NCI-H345 treated with DMSO at 0.1 percent for 48 hours (cell line): ENCODE measurements around the gene ENTPD5.
"Not testable (repeated sequence)": the region's sequence is repeated elsewhere in the genome, so short reads cannot be mapped to it uniquely, and the experiment has no call there.

ENCODE experiments used
- DNase-seq: peaks from one replicate; lab custom pipeline; 2025; ENCODE audit not compliant: unreplicated experiment; lab: John Stamatoyannopoulos, UW

ENTPD5 gene

DNA sequence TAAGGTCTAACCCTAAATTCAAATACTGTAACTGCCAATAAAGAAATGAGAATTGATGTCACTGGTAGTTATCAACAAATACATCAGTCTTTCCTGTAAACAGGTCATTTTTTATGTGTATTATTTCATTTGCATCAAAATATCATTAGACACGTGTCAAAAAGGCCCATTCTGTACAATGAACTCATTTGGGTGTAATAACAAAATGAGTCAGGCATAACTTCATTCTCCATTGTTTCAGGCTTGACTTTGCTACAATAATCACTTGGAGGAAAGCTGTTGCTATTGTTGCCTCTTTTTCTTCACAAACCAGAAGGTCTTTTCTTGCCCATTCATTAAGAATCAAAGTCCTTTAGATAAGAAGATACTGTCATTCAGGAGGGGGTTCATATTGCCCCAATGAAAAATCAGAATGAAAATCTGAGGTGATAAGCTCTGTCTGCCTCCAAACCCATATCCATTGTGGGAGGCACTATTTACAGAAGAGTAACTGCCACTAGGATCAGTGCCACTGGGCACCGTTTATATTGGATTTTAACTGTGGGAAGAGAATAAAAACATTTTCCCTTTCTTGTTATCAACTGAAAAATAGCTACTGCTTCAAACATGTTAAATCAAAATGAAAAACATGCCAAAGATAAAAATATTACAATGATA lies 10.1 kb downstream of the ENTPD5 start:
- DNase-seq, result no peak

- DNase-seq, result not testable (repeated sequence)
Observed at GRCh38 chr14:74005664-74006063, 13.4 kb downstream of the ENTPD5 start.

- DNase-seq, result no peak
Observed at GRCh38 chr14:73998726-73999125, 20.4 kb downstream of the ENTPD5 start.

DNA sequence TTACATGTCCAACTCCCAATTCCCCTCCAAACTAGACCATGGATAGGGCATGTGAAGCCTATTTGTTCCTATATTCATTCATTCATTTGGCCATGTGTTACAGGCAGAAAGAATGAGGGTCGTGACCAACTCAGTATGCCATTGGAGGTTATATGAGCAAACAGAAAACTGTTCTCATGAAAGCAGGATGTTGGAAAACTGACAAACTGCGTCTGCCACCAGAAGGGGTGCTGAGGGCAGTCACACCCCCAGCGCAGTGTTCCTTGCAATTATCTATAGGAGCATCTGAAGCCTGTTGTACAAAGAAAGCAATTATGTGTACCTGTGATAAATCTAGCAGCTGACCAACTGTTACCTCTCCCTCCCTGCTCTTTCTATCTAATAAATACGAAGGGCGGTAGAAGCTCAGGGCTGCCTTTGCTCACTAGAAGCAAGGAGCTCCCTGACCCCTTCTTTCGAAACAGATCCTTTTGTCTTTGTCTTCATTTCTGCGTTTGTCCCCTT lies 21.1 kb downstream of the ENTPD5 start:
- no peak for DNase-seq

DNA sequence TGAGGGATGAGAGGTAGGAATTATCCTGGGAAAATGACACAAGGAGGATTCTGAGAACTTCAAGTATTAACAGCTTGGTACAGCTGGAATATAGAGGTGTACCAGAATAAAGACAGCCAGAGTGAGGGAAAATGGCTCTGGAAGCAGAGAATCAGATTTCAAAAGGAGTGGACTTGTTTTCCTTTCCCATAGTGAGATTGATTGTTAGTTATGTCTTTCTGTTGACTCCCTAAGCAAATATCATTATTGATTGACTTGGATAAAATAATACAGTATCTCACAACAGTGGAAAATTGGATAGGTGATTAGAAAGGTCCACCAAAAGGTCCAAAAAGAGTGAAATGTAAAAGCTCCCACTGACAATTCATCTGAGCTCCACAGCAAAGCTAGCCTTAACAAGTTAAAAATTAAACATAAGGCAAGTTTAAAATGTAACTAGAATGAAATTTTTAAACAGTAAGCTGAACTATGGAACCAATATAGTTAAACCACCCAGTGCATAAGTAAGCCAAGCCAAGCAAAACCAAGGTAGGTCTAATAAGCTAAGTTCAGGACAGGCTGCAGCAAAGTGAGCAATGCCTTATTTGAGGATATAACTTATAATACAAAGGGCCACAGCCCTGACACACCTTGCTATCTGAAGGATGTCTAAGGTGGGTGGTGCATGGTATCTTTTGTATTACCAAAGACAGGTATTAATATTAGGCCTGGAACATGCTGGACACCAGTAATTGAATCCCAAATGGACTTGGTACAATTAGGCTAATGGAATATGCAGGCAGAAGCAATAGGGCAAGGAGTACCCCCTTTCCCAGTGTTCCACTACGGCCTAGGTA lies 21.8 kb downstream of the ENTPD5 start:
- no peak for DNase-seq

GRCh38 chr14:73996731-73997107 lies 22.4 kb downstream of the ENTPD5 start:
- no peak for DNase-seq

DNA sequence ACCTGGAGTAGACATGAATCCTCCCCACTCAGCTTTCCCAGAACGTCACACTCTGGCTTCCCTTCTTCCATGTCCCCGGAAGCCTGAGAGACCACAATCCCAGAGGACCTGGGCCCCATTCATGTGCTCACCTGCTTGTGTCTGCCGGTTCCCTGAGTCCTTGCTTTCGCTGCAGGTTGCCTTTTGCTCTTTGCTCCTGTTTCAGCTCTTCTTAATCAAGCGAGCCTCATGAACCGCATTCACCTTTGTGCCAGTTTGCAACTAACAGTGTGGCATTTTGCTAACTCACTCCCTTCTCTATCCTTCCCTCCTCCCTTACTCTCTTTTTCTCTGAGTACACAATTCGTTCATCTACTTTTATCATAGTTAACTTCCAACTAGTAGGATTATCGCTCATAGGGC lies 23.1 kb downstream of the ENTPD5 start:
- no peak for DNase-seq

- DNase-seq, result not testable (repeated sequence)
Observed at GRCh38 chr14:73994926-73995325, 24.2 kb downstream of the ENTPD5 start.

GRCh38 chr14:73991092-73991491 lies 28.0 kb downstream of the ENTPD5 start:
- no peak for DNase-seq

DNA sequence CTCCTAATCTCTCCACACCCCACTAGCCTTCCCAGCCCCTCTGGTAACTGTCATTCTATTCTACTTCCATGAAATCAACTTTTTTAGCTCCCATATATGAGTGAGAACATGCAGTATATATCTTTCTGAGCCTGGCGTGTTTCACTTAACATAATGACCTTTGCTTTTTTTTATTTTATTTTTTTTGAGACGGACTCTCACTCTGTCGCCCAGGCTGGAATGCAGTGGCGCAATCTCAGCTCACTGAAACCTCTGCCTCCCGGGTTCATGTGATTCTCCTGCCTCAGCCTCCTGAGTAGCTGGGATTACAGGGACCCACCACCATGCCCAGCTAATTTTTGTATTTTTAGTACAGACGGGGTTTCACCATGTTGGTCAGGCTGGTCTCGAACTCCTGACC lies 30.4 kb downstream of the ENTPD5 start:
- not testable (repeated sequence) for DNase-seq

DNA sequence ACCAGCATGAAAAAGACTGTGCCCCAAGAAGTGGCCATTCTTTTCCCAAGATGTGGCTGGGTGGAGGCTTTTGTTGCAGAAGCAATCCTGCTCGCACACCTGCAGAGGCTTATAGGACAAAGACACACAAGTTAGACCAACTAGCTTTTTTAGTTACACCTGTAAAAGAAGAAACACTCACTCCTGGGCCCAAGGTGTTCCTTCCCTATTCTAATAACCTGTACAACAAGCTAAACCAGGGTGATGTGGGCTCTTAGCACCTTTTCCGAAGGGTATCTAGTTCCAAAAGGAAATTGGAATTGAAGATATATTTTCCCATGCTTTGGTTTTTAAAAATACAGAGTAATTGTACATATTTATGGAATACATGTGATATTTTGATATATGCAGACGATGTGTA lies 31.0 kb downstream of the ENTPD5 start:
- no peak for DNase-seq

GRCh38 chr14:73977896-73978295 lies 41.2 kb downstream of the ENTPD5 start:
- no peak for DNase-seq

DNA sequence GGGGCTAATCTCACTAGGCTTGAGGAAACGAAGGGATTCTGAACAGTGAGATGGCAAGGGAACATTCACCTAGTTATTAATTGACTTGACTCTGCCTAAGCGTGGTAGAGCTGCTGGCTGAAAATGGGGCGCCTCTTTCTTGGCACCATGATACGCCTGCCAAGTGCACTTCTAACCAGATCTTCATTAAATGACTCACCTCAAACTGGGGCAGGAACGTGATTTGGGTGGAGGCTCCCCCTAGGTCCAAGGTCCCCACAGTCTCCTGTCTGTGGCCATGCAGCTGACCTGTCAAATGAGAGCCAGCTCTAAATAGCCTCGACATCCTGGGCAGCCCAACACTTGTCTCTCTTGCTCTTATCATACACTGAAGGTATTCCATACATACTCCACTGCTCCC lies 43.0 kb downstream of the ENTPD5 start:
- no peak for DNase-seq

- DNase-seq, result peak; percentile 15
Observed at GRCh38 chr14:73973497-73973896, 45.6 kb downstream of the ENTPD5 start.

DNA sequence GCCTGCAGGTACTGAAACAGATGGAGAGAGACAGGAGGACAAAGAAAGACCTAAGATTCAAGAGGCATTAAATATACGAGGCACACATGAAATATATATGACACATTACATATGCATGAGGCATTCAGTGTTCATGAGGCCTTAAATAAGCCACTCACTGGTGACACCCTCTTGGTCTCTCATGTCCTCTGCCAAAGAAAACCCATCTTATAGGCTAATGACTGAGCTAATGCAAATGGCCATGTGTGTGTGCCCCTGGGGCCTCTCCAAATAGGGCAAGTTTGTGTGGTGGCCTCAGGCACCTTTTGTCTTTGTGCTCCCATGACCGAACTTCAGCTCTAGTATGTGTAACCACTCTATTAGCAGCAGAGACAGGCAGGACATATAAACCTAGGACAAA lies 50.2 kb downstream of the ENTPD5 start:
- no peak for DNase-seq

DNA sequence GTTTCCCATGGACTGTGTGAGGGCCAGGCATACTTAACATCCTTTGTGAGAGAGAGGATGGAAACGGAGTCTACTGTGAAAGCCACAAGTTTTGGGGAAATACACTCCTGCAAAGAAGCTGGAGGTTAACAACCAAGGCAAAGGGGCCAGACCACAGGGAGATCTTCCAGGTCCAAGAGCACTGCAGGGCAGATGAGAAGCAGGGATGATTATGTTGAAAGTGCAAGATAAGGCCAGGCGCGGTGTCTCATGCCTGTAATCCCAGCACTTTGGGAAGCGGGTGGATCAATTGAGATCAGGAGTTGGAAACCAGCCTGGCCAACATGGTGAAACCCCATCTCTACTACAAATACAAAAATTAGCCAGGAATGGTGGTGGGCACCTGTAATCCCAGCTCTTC lies 53.9 kb downstream of the ENTPD5 start:
- DNase-seq, result no peak

- no peak for DNase-seq
Observed at GRCh38 chr14:73961192-73961591, 57.9 kb downstream of the ENTPD5 start.

GRCh38 chr14:73958591-73958990 lies 60.5 kb downstream of the ENTPD5 start:
- no peak for DNase-seq

DNA sequence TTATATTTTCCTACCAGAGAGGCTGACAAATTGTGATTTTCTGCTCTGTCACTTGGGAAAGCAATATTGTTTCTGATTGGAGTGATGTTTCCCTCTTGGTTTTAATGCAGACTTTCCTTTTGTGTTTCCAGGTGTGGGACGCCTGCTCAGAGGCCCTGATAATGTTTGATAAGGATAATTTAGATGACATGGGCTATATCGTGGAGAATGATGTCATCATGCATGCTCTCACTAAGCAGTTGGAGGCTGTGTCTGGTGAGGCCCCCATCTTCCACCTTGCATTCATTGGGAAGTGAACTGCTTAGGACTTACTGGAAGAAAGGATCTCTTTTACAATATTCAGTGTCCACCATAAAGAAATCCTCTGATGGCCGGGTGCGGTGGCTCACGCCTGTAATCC lies 63.4 kb downstream of the ENTPD5 start:
- DNase-seq, result no peak

DNA sequence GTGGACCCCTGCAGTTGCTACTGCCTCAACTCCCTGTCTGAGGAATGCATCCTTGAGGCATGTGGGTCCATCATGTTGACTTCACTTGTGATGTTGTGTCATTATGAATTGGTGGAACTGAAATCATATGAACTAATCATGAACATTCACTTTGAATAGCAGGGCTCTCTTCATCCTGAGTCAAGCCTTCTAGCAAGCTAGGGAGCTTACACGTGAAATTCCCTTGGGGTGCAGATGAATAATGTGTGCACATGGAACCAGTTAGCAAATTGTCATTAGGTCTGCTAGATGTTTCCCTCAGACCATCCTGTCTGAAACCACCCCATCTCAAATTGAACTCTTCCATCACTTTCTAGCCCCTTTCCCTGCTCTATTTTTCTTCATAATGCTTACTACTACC lies 65.4 kb downstream of the ENTPD5 start:
- no peak for DNase-seq

- DNase-seq, result peak; percentile 89
Observed at GRCh38 chr14:73949752-73950734, 69.0 kb downstream of the ENTPD5 start, which contains the start of the genes COQ6 and FAM161B. Gene COQ6 (plus strand): TSS chr14:73950302. CDS start chr14:73950333, 31 bp downstream. Gene FAM161B (minus strand): TSS chr14:73950094. CDS start chr14:73950026, 68 bp downstream.
